Measurements from ENCODE around the gene PITPNB.

The PITPNB gene

GRCh38 chr22:27827604-27828587 lies 91.2 kb downstream of the PITPNB start:
- DNase-seq: no peak

GRCh38 chr22:27825174-27825573 lies 93.9 kb downstream of the PITPNB start:
- DNase-seq: peak in 1 of 4 experiments; percentile 1

DNA sequence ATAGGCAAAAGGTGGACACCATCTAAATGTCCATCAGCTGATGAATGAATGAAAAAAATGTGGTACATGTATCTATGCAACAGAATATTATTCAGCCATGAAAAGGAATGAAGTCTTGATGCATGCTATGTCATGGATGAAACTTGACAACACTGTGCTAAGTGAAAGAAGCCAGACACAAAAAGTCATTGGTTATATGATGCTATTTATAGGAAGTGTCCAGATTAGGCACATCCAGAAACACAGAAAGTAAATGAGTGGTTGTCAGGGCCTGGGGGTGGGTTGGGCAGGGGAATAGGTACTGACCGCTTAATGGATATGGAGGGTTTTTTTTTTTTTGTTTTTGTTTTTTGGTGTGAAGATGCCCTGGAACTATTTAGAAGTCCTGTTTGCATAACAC lies 95.8 kb downstream of the PITPNB start:
- DNase-seq: no peak

GRCh38 chr22:27820896-27821866 lies 97.9 kb downstream of the PITPNB start:
- no peak for DNase-seq

DNA sequence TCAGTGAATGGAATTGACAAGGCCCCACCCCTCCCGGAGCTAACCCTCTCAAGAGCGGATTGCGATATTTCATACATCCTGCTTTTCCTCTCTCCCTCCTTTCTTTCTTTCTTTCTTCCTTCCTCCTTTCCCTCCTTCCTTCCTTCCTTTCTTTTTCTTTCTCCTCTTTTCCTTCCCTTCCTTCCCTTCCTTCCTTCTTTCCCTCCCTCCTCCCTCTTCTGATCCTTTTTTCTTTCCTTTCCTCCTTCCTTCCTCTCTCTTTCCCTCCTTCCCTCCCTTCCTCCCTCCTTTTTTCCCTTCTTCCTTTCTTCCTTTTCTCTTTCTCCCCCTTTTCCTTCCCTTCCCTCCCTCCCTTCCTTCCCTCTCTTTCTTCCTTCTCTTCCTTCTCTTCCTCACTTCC lies 102.5 kb downstream of the PITPNB start:
- DNase-seq: no peak

DNA sequence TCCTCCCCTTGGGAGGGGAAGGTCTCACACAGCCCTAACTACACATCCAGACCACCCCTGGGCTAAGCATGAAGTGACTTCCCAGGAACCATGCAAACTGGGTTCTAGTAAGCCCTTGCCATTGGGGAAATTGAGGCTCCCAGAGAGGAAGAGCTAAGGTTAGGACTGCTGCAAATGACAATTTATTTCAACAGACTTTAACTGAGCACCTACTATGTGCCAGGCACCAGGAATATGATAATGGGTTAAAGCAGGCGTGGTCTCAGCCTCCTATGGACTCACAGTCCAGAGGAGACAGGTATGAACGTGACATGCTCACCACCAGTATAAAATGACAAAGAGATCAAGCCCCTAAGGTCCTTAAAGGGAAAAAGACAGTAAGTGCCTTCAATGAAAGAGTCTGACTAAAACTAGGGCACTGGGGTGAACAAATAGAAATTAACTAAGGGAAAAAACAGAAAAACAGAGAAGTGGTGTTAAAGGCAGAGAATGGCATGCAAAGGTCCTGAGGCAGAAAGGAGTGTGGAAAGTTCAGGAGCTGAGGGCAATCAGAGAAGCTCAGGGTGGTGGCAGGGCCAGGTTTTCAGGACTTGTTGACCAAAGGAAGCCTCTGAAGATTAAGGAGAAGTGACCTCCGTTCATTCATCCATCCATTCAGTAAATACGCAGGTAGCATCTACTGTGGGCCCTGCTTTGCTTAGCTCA lies 103.1 kb downstream of the PITPNB start:
- DNase-seq: no peak

DNA sequence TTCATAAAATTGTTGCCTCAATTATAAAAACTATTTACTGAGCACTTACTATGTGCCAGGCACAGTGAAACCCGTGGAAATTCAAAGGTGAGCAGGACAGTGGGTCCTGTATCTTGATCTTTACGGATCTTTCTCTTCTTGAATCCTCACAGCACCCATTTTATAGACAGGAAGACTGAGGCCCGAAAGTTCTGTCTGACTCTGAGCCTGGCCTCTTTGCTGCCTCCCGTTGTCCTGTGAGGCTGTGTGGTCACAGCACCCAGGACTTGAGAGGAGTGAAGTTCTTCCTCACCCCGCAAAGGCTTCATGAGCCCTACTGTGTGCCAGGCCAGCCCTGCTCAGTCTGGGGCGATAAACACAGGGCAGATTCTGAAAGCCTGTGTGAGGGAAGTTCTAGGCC lies 104.1 kb downstream of the PITPNB start:
- no peak for DNase-seq

GRCh38 chr22:27811778-27812177 lies 107.3 kb downstream of the PITPNB start:
- DNase-seq: no peak

DNA sequence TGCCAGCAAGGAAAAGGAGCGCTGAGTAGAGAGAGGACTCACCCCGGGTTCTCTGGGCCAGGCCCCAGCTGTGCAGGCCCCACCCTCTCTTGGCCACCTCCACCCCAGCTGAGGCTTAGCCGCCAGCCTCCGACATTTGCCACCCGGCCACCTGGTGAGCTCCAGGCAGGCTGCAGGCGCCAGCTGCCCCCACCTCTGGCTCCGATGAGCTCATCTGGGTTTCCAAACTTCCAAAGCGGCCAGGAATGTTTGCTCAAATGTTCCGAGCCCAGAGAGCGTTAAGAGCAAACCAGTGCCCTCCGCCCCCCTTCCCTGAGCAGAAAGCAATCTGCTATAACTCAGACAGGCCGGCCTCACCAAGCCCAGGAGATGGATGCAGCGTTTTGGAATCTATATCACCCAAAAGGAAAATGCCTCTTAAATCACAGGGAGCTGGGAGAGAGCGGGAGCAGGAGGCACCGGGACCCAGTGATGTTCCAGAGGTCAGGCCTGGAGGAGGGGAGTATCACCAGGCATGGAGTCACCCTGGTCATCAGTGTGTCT lies 108.4 kb downstream of the PITPNB start:
- DNase-seq: no peak

DNA sequence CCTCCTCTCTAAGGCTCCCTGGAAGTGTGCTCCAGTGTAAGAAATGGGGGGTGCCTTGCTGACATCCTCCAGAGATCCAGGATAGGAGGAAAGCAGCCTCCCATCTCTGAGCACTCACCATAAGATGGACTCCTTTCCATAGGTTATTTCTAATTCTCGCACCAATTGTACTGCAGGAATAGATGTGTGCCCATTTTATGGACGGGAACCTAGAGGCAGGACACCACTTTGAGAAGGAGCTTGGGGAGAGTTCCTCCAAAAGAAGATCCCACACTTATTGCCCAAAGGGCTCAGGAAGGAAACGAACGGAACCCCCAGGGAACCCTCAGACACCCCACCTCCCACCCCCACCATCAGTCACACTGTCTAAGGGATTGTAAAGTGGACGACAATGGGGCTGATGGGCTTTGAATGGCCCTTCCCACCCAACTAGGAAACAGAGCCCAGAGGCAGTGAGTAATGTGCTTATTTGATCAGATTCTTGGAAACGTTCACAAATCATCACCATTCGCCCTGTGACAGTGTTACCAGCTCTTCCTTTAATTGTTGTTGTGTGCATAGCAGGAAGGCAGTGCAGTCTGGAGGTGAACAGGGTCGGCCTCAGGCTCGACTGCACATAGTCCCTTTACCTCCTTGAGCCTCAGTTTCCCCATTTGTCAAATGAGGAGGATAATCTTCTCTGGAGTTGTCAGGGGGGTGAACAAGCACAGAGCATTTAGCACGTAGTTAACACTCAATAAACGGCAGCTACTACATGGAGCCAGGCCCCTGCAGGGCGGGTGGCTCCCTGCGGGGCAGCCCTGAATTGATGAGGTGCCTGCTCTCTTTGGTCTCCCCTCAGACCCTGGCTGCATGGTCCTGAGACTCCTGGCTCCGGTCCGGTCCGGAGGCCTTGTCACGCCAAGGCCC lies 109.1 kb downstream of the PITPNB start:
- no peak for DNase-seq

DNA sequence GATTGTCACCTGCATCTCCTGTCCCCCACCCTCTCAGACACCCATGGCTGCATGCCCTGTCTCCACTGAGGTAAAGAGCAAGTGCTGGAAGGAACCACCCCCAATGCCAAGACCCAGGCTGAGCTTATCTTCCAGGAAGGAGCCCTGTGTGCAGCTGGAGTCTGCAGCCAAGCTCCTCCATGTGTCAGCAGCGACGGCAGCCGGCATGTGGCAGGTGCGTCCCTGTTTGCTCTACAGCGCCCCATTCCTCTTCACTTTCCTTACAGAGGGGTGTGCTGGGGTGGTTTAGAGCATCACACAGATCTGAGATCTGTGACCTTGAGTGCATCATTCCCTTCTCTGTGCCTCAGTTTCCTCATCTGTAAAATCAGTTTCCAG lies 109.8 kb downstream of the PITPNB start:
- no peak for DNase-seq

DNA sequence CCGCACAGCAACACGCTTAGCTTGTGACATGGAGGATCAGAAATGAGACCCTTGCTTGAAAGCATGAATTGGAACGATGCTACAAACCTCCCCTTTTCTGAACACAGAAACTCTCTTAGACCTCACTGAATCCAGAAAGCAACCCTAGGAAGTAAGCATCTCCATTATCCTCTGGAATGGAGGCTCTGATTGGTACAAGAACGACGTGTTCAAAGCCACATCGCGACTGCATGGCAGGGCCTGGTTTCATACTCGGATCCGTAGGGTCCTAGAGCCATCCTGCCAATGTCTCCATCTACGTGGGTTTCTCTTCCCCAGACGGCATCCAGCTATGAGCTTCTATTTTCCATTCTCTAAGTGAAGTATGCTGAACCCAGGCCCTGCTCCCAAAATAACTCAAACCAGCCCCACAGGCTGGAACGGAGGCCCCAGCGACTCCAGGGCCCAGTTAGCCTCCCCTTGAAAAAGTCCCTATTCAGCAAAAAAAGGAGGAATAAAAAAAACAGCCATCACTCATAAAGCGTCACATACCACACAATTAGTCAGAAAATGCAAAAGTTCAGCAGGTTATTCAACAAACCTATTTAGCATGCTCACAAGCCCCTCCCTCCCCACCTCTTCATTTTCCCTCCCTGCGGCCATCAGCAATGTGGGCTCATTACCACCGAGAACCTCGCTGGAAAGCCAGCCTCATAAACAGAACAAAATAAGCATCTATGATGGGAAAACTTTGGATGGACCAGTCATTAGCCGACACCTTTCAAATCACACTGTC lies 110.4 kb downstream of the PITPNB start:
- no peak for DNase-seq

- no peak for DNase-seq
Measured at GRCh38 chr22:27805841-27806240, 113.2 kb downstream of the PITPNB start.

GRCh38 chr22:27804470-27805297 lies 114.4 kb downstream of the PITPNB start:
- peak in 3 of 4 experiments; percentile 11 to 32 (median 11) for DNase-seq

GRCh38 chr22:27803841-27804415 lies 115.1 kb downstream of the PITPNB start:
- DNase-seq: no peak

- DNase-seq: no peak
Measured at GRCh38 chr22:27802346-27803073, 116.5 kb downstream of the PITPNB start.

All from activated naive CD4-positive, alpha-beta T cell (primary cell).